Caco-2 (cell line): ENCODE measurements around the gene RHEBL1. TPM values are rescaled to one million over a fixed set of nuclear protein-coding genes. Genes with fewer than 3 reads are reported as not detected.

Experiments
- BruUV-seq: library from RNA; stranded (reverse); fragments of 400-500 nt; replicated peaks from 2 replicates; lab custom pipeline; 2021; lab: Mats Ljungman, UMichigan
- CTCF ChIA-PET: fragments of 300-600 bp; sonication (Branson Sonifier 250); formaldehyde crosslinking; loops from one replicate; lab custom pipeline; 2022; ENCODE audit warnings: antibody characterized with exemption; lab: Charles Lee
- POLR2A ChIA-PET: fragments of 300-600 bp; sonication (Branson Sonifier 250); formaldehyde crosslinking; loops from one replicate; lab custom pipeline; 2022; ENCODE audit warnings: antibody characterized with exemption; lab: Charles Lee
- DNase-seq, 2 experiments: peaks; one replicate each; pipeline versions ENCODE4 v3.0.0 to v3.0.0-alpha.2; 2020 to 2022
- H3K27me3 ChIP-seq: replicated peaks from 2 replicates; pipeline ENCODE4 v1.6.0; 2011; ENCODE audit warnings: low read length; ENCODE audit not compliant: control insufficient read depth, insufficient read depth
- H3K36me3 ChIP-seq: 2 replicates; pipeline ENCODE4 v1.5.1; 2011; ENCODE audit warnings: low read length; ENCODE audit not compliant: control insufficient read depth, insufficient read depth
- H3K4me1 ChIP-seq: fragments of 250-450 bp; sonication (Bioruptor Pico); 2 replicates; pipeline ENCODE4 v1.5.1; 2020; ENCODE audit warnings: mild to moderate bottlenecking
- H3K4me3 ChIP-seq: 2 replicates; pipeline ENCODE4 v1.5.1; 2011; ENCODE audit warnings: low read depth, mild to moderate bottlenecking, control low read depth, low read length
- H3K9me3 ChIP-seq: fragments of 250-450 bp; sonication (Bioruptor Pico); 2 replicates; pipeline ENCODE4 v1.5.1; 2020; ENCODE audit warnings: mild to moderate bottlenecking, moderate library complexity
- H3K27ac Mint-ChIP-seq: one replicate; pipeline ENCODE4 v1.8.0; 2022; ENCODE audit warnings: mixed read lengths; ENCODE audit not compliant: unreplicated experiment
- H3K27me3 Mint-ChIP-seq: one replicate; pipeline ENCODE4 v1.8.0; 2022; ENCODE audit warnings: mixed read lengths; ENCODE audit not compliant: insufficient read depth, unreplicated experiment
- H3K36me3 Mint-ChIP-seq: one replicate; pipeline ENCODE4 v1.8.0; 2022; ENCODE audit warnings: mild to moderate bottlenecking, mixed read lengths; ENCODE audit not compliant: insufficient read depth, unreplicated experiment
- H3K4me1 Mint-ChIP-seq: one replicate; pipeline ENCODE4 v1.8.0; 2022; ENCODE audit warnings: low read depth, mixed read lengths; ENCODE audit not compliant: unreplicated experiment
- H3K4me3 Mint-ChIP-seq: one replicate; pipeline ENCODE4 v1.8.0; 2022; ENCODE audit warnings: mild to moderate bottlenecking, moderate library complexity, mixed read lengths; ENCODE audit not compliant: unreplicated experiment
- H3K9me3 Mint-ChIP-seq: one replicate; pipeline ENCODE4 v1.8.0; 2022; ENCODE audit warnings: mixed read lengths; ENCODE audit not compliant: unreplicated experiment
- intact Hi-C: fragments of 100-400 bp; cut with micrococcal nuclease; formaldehyde crosslinking; loops from one replicate; pipeline ENCODE4 v1.10.0; 2022; ENCODE audit not compliant: unreplicated experiment
- total RNA-seq: library from RNA; stranded (reverse); gene quantifications from 2 replicates; pipeline ENCODE4 v1.2.3, GENCODE V29; 2022
- TF ChIP-seq, protein P1 (sequence below), 2 experiments: fragments of 200-600 bp in 1 of 2; IDR thresholded peaks; 1 replicate in 1 of 2; 2 replicates in 1 of 2; pipeline versions ENCODE4 v1.5.1 to v1.8.0; 2011 to 2022; ENCODE audit warnings: antibody characterized with exemption in 1 of 2, control low read depth in 1 of 2, inconsistent platforms in 1 of 2, low read depth in 1 of 2, low read length in 1 of 2, mild to moderate bottlenecking in 1 of 2, moderate library complexity in 1 of 2; ENCODE audit not compliant: insufficient read depth in 1 of 2, severe bottlenecking in 1 of 2, unreplicated experiment in 1 of 2

RHEBL1 gene
- total RNA-seq, 1 experiment from 2014 or later = 2.5 TPM

DNA sequence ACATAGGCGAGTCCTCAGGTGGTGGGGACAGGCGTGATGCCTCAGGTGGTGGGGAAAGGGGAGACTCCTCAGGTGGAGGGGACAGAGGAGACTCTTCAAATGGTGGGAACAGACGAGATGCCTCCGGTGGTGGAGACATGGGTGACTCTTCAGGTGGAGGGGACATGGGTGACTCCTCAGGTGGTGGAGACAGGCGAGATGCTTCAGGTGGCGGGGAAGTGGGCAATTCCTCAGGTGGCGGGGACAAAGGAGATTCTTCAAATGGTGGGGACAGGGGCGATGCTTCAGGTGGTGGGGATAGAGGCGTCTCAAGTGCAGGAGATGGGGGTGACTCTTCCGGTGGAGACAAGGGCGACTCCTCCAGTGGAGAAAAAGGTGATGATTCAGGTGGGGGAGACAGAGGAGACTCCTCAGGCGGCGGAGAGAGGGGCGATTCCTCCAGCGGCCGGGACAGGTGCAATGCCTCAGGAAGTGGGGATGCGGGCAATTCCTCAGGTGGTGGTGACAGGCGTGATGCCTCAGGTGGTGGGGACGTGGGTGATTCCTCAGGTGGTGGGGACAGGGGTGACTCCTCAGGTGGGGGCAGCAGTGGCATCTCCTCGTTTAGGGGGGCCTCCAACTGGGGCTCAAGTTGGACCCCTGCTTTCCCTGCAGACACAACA, 17.9 kb downstream of the RHEBL1 start:
- Histone ChIP-seq H3K4me1 (no peaks in the 10 kb centered on the region), H3K36me3 (peaks cover 22% of the 10 kb centered on the region), H3K4me3 (no peak overlapping the region), H3K27me3 (no peaks in the 10 kb centered on the region), H3K9me3 (no peaks in the 10 kb centered on the region)
- Mint-ChIP-seq H3K36me3 (peaks cover 90% of the 10 kb centered on the region), H3K4me3 (no peak overlapping the region), H3K27ac (no peak overlapping the region), H3K9me3 (no peaks in the 10 kb centered on the region), H3K27me3 (no peaks in the 10 kb centered on the region), H3K4me1 (peaks cover 10% of the 10 kb centered on the region)
- CTCF ChIA-PET = no interaction called here
- no TSS peak for BruUV-seq
- POLR2A ChIA-PET = no interaction called here
- intact Hi-C loops = no loop called here
- peak in 1 of 2 experiments; percentile 34 for DNase-seq
- TF ChIP-seq, protein P1, sequence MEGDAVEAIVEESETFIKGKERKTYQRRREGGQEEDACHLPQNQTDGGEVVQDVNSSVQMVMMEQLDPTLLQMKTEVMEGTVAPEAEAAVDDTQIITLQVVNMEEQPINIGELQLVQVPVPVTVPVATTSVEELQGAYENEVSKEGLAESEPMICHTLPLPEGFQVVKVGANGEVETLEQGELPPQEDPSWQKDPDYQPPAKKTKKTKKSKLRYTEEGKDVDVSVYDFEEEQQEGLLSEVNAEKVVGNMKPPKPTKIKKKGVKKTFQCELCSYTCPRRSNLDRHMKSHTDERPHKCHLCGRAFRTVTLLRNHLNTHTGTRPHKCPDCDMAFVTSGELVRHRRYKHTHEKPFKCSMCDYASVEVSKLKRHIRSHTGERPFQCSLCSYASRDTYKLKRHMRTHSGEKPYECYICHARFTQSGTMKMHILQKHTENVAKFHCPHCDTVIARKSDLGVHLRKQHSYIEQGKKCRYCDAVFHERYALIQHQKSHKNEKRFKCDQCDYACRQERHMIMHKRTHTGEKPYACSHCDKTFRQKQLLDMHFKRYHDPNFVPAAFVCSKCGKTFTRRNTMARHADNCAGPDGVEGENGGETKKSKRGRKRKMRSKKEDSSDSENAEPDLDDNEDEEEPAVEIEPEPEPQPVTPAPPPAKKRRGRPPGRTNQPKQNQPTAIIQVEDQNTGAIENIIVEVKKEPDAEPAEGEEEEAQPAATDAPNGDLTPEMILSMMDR (IDR thresholded peaks at IDR 0.05; ENCODE audit: insufficient read depth in 1 of 2, low read depth in 1 of 2, low read length in 1 of 2, severe bottlenecking in 1 of 2, unreplicated experiment in 1 of 2) = no peak

DNA sequence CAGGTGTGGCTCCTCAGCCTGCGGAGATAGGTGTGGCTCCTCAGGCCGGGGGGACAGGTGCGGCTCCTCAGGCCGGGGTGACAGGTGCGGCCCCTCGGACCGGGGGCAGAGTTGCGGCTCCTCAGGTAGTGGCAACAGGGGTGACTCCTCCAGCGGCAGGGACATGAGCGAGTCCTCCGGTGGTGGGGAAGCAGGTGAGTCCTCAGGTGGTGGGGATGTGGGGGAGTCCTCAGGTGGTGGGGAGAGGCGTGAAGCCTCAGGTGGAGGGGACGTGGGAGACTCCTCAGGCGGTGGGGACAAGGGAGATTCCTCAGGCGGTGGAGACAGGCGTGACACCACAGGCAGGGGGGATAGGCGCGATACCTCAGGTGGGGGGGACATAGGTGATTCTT, 18.4 kb downstream of the RHEBL1 start:
- Mint-ChIP-seq H3K4me1 (peaks cover 7% of the 10 kb centered on the region), H3K4me3 (no peak overlapping the region), H3K27ac (no peak overlapping the region), H3K9me3 (no peaks in the 10 kb centered on the region), H3K27me3 (no peaks in the 10 kb centered on the region), H3K36me3 (peaks cover 95% of the 10 kb centered on the region)
- peak in 1 of 2 experiments; percentile 34 for DNase-seq
- BruUV-seq = no TSS peak
- no peaks in the 10 kb centered on the region for H3K4me1 ChIP-seq
- H3K4me3 ChIP-seq = no peak overlapping the region
- TF ChIP-seq, protein P1 (IDR thresholded peaks at IDR 0.05; ENCODE audit: insufficient read depth in 1 of 2, low read depth in 1 of 2, low read length in 1 of 2, severe bottlenecking in 1 of 2, unreplicated experiment in 1 of 2) = no peak
- POLR2A ChIA-PET = no interaction called here
- H3K9me3 ChIP-seq = no peaks in the 10 kb centered on the region
- no peaks in the 10 kb centered on the region for H3K27me3 ChIP-seq
- intact Hi-C loops = no loop called here
- CTCF ChIA-PET = no interaction called here
- peaks cover 23% of the 10 kb centered on the region for H3K36me3 ChIP-seq

DNA sequence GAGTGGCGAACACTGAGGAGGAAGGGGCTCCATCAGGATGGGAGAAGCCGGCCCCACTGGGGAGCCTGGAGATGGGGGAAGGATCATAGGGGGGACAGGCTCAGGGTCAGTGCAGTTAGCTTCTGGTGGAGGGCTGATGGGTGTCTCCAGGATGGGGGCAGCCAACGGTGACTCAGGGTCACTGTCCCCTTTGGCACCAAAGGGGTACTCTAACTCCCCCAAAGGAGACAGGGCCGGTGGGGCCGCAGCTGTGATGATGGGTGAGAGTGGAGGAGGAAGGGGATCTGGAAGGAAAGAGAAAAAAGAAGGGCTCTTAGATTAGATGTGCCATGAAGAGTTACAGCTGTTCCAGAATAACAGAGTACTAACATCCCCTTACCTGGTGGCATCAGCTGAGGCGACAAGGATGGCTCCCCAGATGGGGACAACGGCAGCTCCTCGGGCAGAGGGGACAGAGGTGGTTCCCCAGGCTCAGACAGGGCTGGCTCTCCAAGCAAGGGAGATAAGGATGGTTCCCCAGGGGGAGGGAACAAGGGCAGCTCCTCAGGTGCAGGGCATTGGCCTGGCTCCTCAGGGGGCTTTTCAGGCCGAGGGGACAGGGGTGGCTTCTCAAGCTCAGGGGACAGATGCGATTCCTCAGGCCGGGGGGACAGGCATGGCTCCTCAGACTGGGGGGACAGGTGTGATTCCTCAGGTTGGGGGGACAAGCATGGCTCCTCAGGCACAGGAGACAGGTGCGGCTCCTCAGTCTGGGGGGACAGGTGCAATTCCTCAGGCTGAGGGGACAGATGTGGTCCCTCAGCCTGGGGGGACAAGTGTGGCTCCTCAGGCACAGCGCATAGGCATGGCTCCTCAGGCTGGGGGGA, 19.0 kb downstream of the RHEBL1 start:
- Histone ChIP-seq H3K4me1 (no peaks in the 10 kb centered on the region), H3K27me3 (no peaks in the 10 kb centered on the region), H3K9me3 (no peaks in the 10 kb centered on the region), H3K4me3 (no peak overlapping the region), H3K36me3 (peaks cover 22% of the 10 kb centered on the region)
- Mint-ChIP-seq H3K4me3 (no peak overlapping the region), H3K4me1 (peaks cover under 1% of the 10 kb centered on the region), H3K27ac (no peak overlapping the region), H3K27me3 (no peaks in the 10 kb centered on the region), H3K36me3 (peaks cover 97% of the 10 kb centered on the region), H3K9me3 (no peaks in the 10 kb centered on the region)
- ChIA-PET CTCF (interaction anchor here (0.6 kb wide), 1 partner anchor 74 kb away, joined by 3 read pairs; no protein-coding TSS in a partner anchor), POLR2A (no interaction called here)
- intact Hi-C loops = no loop called here
- TF ChIP-seq, protein P1 (IDR thresholded peaks at IDR 0.05; ENCODE audit: insufficient read depth in 1 of 2, low read depth in 1 of 2, low read length in 1 of 2, severe bottlenecking in 1 of 2, unreplicated experiment in 1 of 2) = no peak
- peak in 1 of 2 experiments; percentile 33 for DNase-seq
- no TSS peak for BruUV-seq
